Measurements from ENCODE around the gene MSL3B.

Gene MSL3B

DNA sequence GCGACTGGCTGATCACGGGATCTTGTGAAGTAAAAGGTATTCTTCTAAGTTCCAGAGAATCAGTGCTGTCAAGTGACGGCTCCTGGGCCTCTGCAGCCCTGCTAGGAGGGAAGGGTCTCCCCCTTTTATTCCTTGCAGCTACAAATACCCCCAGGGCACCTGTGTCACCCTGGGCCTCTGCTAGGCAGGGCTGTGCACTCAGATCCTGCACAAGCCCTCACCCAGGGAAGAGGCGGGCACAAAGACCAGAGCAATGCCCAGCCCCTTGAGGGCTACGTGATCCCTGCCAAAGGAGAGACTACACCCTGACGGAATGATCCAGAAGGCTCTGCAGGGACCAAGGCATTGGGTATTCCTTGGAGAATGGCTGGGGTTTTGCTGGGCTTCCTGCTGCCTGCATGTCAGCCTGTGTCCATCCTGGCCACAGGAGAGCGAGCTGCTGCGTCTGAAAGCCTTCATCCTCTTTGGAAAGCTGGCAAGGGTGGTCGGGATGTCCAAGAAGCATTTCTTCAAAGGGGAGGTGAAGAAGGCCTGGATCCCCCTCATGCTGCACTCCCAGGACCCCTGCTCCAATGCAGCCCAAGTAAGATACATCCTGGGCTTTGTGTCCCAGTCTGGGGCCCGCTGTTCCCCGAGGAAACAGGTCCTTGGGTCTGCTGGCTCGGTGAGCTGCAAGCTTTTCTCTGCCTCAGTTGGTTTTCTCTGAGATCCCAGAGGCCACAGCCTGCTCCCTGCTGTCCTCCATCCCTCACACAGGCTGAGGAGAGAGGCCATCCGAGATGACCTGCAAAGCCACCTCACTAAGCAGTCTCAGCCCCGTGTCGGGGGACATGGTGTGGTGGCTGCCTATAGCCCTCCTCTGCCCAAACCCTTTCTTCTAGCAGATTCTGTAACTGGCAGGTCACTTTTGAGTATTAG, 38.7 kb downstream of the MSL3B start:
- TF ChIP-seq, protein P1, sequence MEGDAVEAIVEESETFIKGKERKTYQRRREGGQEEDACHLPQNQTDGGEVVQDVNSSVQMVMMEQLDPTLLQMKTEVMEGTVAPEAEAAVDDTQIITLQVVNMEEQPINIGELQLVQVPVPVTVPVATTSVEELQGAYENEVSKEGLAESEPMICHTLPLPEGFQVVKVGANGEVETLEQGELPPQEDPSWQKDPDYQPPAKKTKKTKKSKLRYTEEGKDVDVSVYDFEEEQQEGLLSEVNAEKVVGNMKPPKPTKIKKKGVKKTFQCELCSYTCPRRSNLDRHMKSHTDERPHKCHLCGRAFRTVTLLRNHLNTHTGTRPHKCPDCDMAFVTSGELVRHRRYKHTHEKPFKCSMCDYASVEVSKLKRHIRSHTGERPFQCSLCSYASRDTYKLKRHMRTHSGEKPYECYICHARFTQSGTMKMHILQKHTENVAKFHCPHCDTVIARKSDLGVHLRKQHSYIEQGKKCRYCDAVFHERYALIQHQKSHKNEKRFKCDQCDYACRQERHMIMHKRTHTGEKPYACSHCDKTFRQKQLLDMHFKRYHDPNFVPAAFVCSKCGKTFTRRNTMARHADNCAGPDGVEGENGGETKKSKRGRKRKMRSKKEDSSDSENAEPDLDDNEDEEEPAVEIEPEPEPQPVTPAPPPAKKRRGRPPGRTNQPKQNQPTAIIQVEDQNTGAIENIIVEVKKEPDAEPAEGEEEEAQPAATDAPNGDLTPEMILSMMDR (IDR thresholded peaks at IDR 0.05) = no peak
- Histone ChIP-seq H3K4me1 (ENCODE audit: control insufficient read depth in 1 of 2, insufficient read depth in 1 of 2, low read depth in 1 of 2, low read length in 1 of 2) (no peaks in the 10 kb centered on the region), H3K9me3 (no peaks in the 10 kb centered on the region), H3K36me3 (peaks cover 20% of the 10 kb centered on the region), H3K4me3 (ENCODE audit: low read depth in 1 of 2, low read length in 1 of 2) (no peak overlapping the region), H3K27me3 (no peaks in the 10 kb centered on the region), H3K27ac (no peak overlapping the region)

GRCh38 chr2:233828546-233829192, 39.5 kb downstream of the MSL3B start:
- no peaks in the 10 kb centered on the region for H3K4me1 ChIP-seq (ENCODE audit: control insufficient read depth in 1 of 2, insufficient read depth in 1 of 2, low read depth in 1 of 2, low read length in 1 of 2)
- no peaks in the 10 kb centered on the region for H3K27me3 ChIP-seq
- no peak overlapping the region for H3K4me3 ChIP-seq (ENCODE audit: low read depth in 1 of 2, low read length in 1 of 2)
- no peak overlapping the region for H3K27ac ChIP-seq
- TF ChIP-seq, protein P1 (IDR thresholded peaks at IDR 0.05) = no peak
- peaks cover 12% of the 10 kb centered on the region for H3K36me3 ChIP-seq
- no peaks in the 10 kb centered on the region for H3K9me3 ChIP-seq

DNA sequence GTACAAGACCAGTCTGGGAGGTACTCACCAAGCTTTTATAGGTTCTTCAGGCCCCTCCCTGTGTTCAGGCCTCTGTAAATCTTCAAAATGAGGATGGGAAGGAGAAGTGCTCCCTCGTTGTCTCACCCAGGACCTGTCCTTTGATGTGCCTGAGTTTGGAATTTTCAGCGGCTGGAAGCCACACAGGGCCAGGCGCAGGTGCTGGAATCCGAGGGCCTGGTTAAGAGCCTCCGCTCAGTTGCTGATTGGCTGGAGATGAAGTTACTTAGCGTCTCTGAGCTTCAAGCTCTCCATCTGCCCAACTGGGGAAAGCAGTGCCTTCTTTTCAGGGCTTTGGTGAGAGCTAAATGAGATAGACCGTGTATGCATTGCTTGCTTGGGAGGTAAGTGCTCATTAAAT, 43.8 kb downstream of the MSL3B start:
- Histone ChIP-seq H3K9me3 (no peaks in the 10 kb centered on the region), H3K27ac (no peak overlapping the region), H3K36me3 (no peaks in the 10 kb centered on the region), H3K4me3 (ENCODE audit: low read depth in 1 of 2, low read length in 1 of 2) (no peak overlapping the region), H3K27me3 (no peaks in the 10 kb centered on the region), H3K4me1 (ENCODE audit: control insufficient read depth in 1 of 2, insufficient read depth in 1 of 2, low read depth in 1 of 2, low read length in 1 of 2) (no peaks in the 10 kb centered on the region)
- TF ChIP-seq, protein P1 (IDR thresholded peaks at IDR 0.05) = no peak

GRCh38 chr2:233823731-233824121, 44.5 kb downstream of the MSL3B start:
- Histone ChIP-seq H3K4me3 (ENCODE audit: low read depth in 1 of 2, low read length in 1 of 2) (no peak overlapping the region), H3K27ac (no peak overlapping the region), H3K27me3 (no peaks in the 10 kb centered on the region), H3K36me3 (no peaks in the 10 kb centered on the region), H3K4me1 (ENCODE audit: control insufficient read depth in 1 of 2, insufficient read depth in 1 of 2, low read depth in 1 of 2, low read length in 1 of 2) (no peaks in the 10 kb centered on the region), H3K9me3 (no peaks in the 10 kb centered on the region)
- TF ChIP-seq, protein P1 (IDR thresholded peaks at IDR 0.05) = no peak

- no peaks in the 10 kb centered on the region for H3K9me3 ChIP-seq
- TF ChIP-seq, protein P1 (IDR thresholded peaks at IDR 0.05) = no peak
- H3K27me3 ChIP-seq = no peaks in the 10 kb centered on the region
- no peak overlapping the region for H3K27ac ChIP-seq
- no peaks in the 10 kb centered on the region for H3K36me3 ChIP-seq
- no peak overlapping the region for H3K4me3 ChIP-seq (ENCODE audit: low read depth in 1 of 2, low read length in 1 of 2)
- no peaks in the 10 kb centered on the region for H3K4me1 ChIP-seq (ENCODE audit: control insufficient read depth in 1 of 2, insufficient read depth in 1 of 2, low read depth in 1 of 2, low read length in 1 of 2)
Observed at GRCh38 chr2:233822781-233823730, 45.1 kb downstream of the MSL3B start.
